ENCODE measurements around the gene TANGO2. TPM values are rescaled to one million over a fixed set of nuclear protein-coding genes. Genes with fewer than 3 reads are reported as not detected.

The TANGO2 gene
- total and polyA plus RNA-seq, 12 donors = 25.1 to 87.0 (median 43.5) TPM

DNA sequence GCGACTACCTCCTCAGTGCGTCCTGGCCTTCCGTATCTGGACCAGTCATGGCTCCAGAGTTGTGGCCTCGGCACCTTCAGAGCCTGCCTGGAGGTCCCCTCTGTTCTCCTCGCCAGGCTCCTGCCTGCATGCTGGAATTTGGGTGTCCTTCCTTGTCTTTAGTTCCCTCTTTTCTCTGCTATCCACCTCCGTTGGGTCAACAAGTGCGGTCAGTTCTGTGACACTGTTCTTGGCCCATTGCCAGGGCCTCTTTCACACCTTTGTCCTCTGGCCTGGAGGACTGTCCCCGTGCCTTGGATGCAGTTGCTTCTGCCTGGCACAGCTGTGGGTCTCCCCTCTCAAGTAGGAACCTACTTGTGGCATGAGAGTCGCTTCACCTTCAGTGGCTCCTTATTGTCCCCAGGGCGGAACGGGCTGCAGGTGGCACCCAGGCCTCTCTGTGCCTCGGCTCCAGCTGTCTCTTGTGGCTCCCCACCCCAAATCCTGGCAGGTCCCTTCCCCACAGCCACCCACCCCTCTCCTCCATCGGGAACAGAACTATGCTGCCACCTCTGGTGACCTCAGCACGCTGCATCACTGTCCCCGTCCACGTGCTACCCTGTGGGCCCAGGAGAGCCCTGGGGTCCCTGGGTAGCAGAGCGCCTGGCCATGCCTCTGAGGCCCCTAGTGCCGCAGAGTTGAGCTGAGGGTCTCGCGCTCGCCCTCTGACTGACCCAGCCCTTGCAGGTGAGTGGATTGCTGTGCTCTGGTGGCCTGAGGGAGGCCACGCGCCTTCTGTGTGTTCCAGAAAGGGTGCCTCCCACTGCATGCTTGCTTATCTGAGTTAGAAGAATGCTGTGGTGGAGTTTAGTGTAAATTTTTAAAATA is 63.9 kb downstream of the TANGO2 start:
- peak in 5 of 6 experiments; percentile 13 to 20 (median 17) for TF ChIP-seq CTCF (IDR thresholded peaks at IDR 0.05)
- TF ChIP-seq POLR2A (IDR thresholded peaks at IDR 0.05) = no peak
- intact Hi-C loops (cut with DNase I) = loop anchor here in 1 of 2 donors (10.0 kb wide), 1 partner anchor 110 kb away; no protein-coding TSS in a partner anchor
- H3K4me1 ChIP-seq (replicated peaks in 1 of 2) = peaks cover 11 to 46% of the 10 kb centered on the region in 2 donors
- WGBS, 4 donors = 69 to 76% (median 76%) methylated on average over 15 to 23 of the region's 23 CpGs
- H3K36me3 ChIP-seq (replicated peaks in 1 of 2) = peaks cover 0 to 42% of the 10 kb centered on the region in 2 donors
- no peaks in the 10 kb centered on the region for H3K27me3 ChIP-seq
- peak in 2 of 7 donors; percentile 29 to 48 for DNase-seq
- no peaks in the 10 kb centered on the region for H3K9me3 ChIP-seq (replicated peaks in 1 of 3)
- H3K4me3 ChIP-seq = no peak overlapping the region
- no peak overlapping the region for H3K27ac ChIP-seq

- Histone ChIP-seq H3K36me3 (replicated peaks in 1 of 2) (peaks cover 0 to 51% of the 10 kb centered on the region in 2 donors), H3K9me3 (replicated peaks in 1 of 3) (no peaks in the 10 kb centered on the region), H3K4me3 (no peak overlapping the region), H3K27me3 (no peaks in the 10 kb centered on the region), H3K4me1 (replicated peaks in 1 of 2) (peaks cover 11 to 44% of the 10 kb centered on the region in 2 donors), H3K27ac (no peak overlapping the region)
- DNase-seq = no peak
- intact Hi-C loops (cut with DNase I) = loop anchor here in 1 of 2 donors (10.0 kb wide), 1 partner anchor 111 kb away; no protein-coding TSS in a partner anchor
- TF ChIP-seq CTCF (IDR thresholded peaks at IDR 0.05) (no peak), POLR2A (IDR thresholded peaks at IDR 0.05) (no peak)
- WGBS, 4 donors = 96 to 97% (median 97%) methylated on average over 19 to 20 of the region's 20 CpGs
These were observed 64.7 kb downstream of the TANGO2 start for GRCh38 chr22:20085651-20086050.

DNA sequence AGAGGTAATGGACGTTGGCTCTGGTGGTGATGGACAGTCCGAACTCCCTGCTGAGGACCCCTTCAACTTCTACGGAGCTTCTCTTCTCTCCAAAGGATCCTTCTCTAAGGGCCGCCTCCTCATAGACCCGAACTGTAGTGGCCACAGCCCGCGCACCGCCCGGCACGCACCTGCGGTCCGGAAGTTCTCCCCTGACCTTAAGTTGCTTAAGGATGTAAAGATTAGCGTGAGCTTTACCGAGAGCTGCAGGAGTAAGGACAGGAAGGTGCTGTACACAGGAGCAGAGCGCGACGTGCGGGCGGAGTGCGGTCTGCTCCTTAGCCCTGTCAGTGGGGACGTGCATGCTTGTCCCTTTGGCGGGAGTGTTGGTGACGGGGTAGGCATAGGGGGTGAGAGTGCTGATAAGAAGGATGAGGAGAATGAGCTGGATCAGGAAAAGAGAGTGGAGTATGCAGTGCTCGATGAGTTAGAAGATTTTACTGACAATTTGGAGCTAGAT is 65.2 kb downstream of the TANGO2 start:
- H3K27ac ChIP-seq = no peak overlapping the region
- no peak for DNase-seq
- peaks cover 6 to 39% of the 10 kb centered on the region in 2 donors for H3K4me1 ChIP-seq (replicated peaks in 1 of 2)
- intact Hi-C loops (cut with DNase I) = loop anchor here in 1 of 2 donors (10.0 kb wide), 1 partner anchor 111 kb away; no protein-coding TSS in a partner anchor
- 91 to 93% (median 92%) methylated on average over 24 of the region's 24 CpGs for WGBS, 4 donors
- no peaks in the 10 kb centered on the region for H3K27me3 ChIP-seq
- H3K4me3 ChIP-seq = no peak overlapping the region
- H3K9me3 ChIP-seq (replicated peaks in 1 of 3) = no peaks in the 10 kb centered on the region
- peaks cover 0 to 56% of the 10 kb centered on the region in 2 donors for H3K36me3 ChIP-seq (replicated peaks in 1 of 2)
- TF ChIP-seq POLR2A (IDR thresholded peaks at IDR 0.05) (no peak), CTCF (IDR thresholded peaks at IDR 0.05) (no peak)

GRCh38 chr22:20086763-20087162 is 65.9 kb downstream of the TANGO2 start:
- no peak for DNase-seq
- intact Hi-C loops (cut with DNase I) = loop anchor here in 1 of 2 donors (10.0 kb wide), 1 partner anchor 112 kb away; no protein-coding TSS in a partner anchor
- 88 to 100% (median 96%) methylated on average over 4 to 5 of the region's 5 CpGs for WGBS, 4 donors
- Histone ChIP-seq H3K27ac (no peak overlapping the region), H3K4me1 (replicated peaks in 1 of 2) (peaks cover under 1 to 33% of the 10 kb centered on the region in 2 donors), H3K4me3 (no peak overlapping the region), H3K27me3 (no peaks in the 10 kb centered on the region), H3K36me3 (replicated peaks in 1 of 2) (peaks cover 0 to 62% of the 10 kb centered on the region in 2 donors), H3K9me3 (replicated peaks in 1 of 3) (no peaks in the 10 kb centered on the region)
- TF ChIP-seq CTCF (IDR thresholded peaks at IDR 0.05) (no peak), POLR2A (IDR thresholded peaks at IDR 0.05) (no peak)

Data from adrenal gland (tissue), 12 donors.